ENCODE measurements around the gene SORD.
"Not testable (repeated sequence)": the region's sequence is repeated elsewhere in the genome, so short reads cannot be mapped to it uniquely, and the experiment has no call there.

GRCh38 chr15:45104170-45104569 lies 81.2 kb downstream of the SORD start:
- TF ChIP-seq POLR2A (IDR thresholded peaks at IDR 0.05; ENCODE audit: low read length); GATA1 (IDR thresholded peaks at IDR 0.05; ENCODE audit: low read depth, low read length): not testable (repeated sequence)
